NCI-H2196 treated with DMSO at 0.1 percent for 48 hours (cell line): Measurements from ENCODE around the gene PLEKHG2.

Source experiments
- DNase-seq: peaks from one replicate; lab custom pipeline; 2025; ENCODE audit not compliant: unreplicated experiment; lab: John Stamatoyannopoulos, UW

The PLEKHG2 gene

GRCh38 chr19:39417463-39418181 is 5.2 kb downstream of the PLEKHG2 start:
- no peak for DNase-seq

GRCh38 chr19:39419003-39419402 is 6.5 kb downstream of the PLEKHG2 start:
- no peak for DNase-seq

- DNase-seq: no peak
Observed at GRCh38 chr19:39420769-39421168, 8.3 kb downstream of the PLEKHG2 start.

- DNase-seq: no peak
Observed at GRCh38 chr19:39422020-39422419, 9.6 kb downstream of the PLEKHG2 start.

- no peak for DNase-seq
Observed at GRCh38 chr19:39423258-39424086, 11.0 kb downstream of the PLEKHG2 start.

- no peak for DNase-seq
Observed at GRCh38 chr19:39424934-39425333, 12.5 kb downstream of the PLEKHG2 start.

- no peak for DNase-seq
Observed at GRCh38 chr19:39425744-39426143, 13.3 kb downstream of the PLEKHG2 start.

GRCh38 chr19:39426170-39426569 is 13.7 kb downstream of the PLEKHG2 start:
- DNase-seq: no peak

- DNase-seq: no peak
Observed at GRCh38 chr19:39427707-39428106, 15.2 kb downstream of the PLEKHG2 start.

GRCh38 chr19:39428283-39429112 is 16.0 kb downstream of the PLEKHG2 start:
- DNase-seq: no peak

- DNase-seq: no peak
Observed at GRCh38 chr19:39430675-39431593, 18.5 kb downstream of the PLEKHG2 start.

- no peak for DNase-seq
Observed at GRCh38 chr19:39432677-39433025, 20.2 kb downstream of the PLEKHG2 start.

- no peak for DNase-seq
Observed at GRCh38 chr19:39433480-39434079, 21.1 kb downstream of the PLEKHG2 start.

GRCh38 chr19:39434123-39435076 is 21.9 kb downstream of the PLEKHG2 start:
- DNase-seq: no peak

GRCh38 chr19:39435499-39436349 is 23.3 kb downstream of the PLEKHG2 start, which contains the start of gene RPS16:
Gene RPS16, minus strand, starts transcription at chr19:39435949. Its CDS starts 54 bp downstream, at chr19:39435895.
- peak; percentile 97 for DNase-seq

- DNase-seq: no peak
Observed at GRCh38 chr19:39436350-39436716, 23.9 kb downstream of the PLEKHG2 start.

GRCh38 chr19:39438270-39438934 is 25.9 kb downstream of the PLEKHG2 start:
- no peak for DNase-seq
